ENCODE results near the gene HGD. TPM values are rescaled to one million over a fixed set of nuclear protein-coding genes. Genes with fewer than 3 reads are reported as not detected.
A peak's percentile ranks its signal among the peaks of the same experiment; 100 is the strongest.

Gene HGD
- polyA plus RNA-seq, 1 of the 3 experiments (the other 2 are of a cell fraction): not detected

- Histone ChIP-seq H3K27ac (ENCODE audit: low read depth in 2 of 2, low read length in 1 of 2) (peak overlapping the region in 1 of 2 experiments; percentile 1; a peak in 1 of 4 replicates), H4K20me1 (ENCODE audit: insufficient read depth) (no peaks in the 10 kb centered on the region), H3K4me3 (ENCODE audit: low read depth in 2 of 2, low read length in 1 of 2) (no peak overlapping the region), H3K27me3 (ENCODE audit: insufficient read depth) (no peaks in the 10 kb centered on the region), H2AFZ (ENCODE audit: low read depth) (peak overlapping the region; percentile 73; the same call in 1 of the 2 replicates), H3K9ac (no peak overlapping the region), H3K4me1 (ENCODE audit: control insufficient read depth in 1 of 2, insufficient read depth in 2 of 2, low read depth in 1 of 2, low read length in 1 of 2) (no peaks in the 10 kb centered on the region; a peak in 1 of 4 replicates), H3K9me2 (no peaks in the 10 kb centered on the region), H3K9me3 (no peaks in the 10 kb centered on the region), H3K4me2 (no peak overlapping the region), H3K79me2 (ENCODE audit: insufficient read depth) (no peaks in the 10 kb centered on the region), H3K36me3 (replicated peaks in 1 of 2; ENCODE audit: control insufficient read depth in 1 of 2, insufficient read depth in 2 of 2, low read length in 1 of 2) (no peaks in the 10 kb centered on the region), H3F3A (replicated peaks; ENCODE audit: insufficient read depth) (no peaks in the 10 kb centered on the region)
- 79% methylated on average over 13 of the region's 13 CpGs for WGBS (ENCODE audit: low lambda C conversion rate)
- CTCF ChIA-PET: no interaction called here
- no peak for DNase-seq
- POLR2A ChIA-PET: no interaction called here
- TF ChIP-seq CHD2 (IDR thresholded peaks at IDR 0.05; ENCODE audit: low read length, partially characterized antibody) (no peak), SIN3A (IDR thresholded peaks at IDR 0.05; ENCODE audit: borderline replicate concordance, low read depth, low read length) (no peak), USF1 (IDR thresholded peaks at IDR 0.05; ENCODE audit: borderline replicate concordance, low read depth) (no peak), EZH2phosphoT487 (IDR thresholded peaks at IDR 0.05; ENCODE audit: borderline replicate concordance, low read depth) (no peak), TAF1 (IDR thresholded peaks at IDR 0.05; ENCODE audit: borderline replicate concordance, low read depth, low read length) (no peak)
These were observed 66.0 kb downstream of the HGD start for GRCh38 chr3:120615847-120616609.

GRCh38 chr3:120614765-120615164 lies 67.3 kb downstream of the HGD start:
- Histone ChIP-seq H3K36me3 (replicated peaks in 1 of 2; ENCODE audit: control insufficient read depth in 1 of 2, insufficient read depth in 2 of 2, low read length in 1 of 2) (no peaks in the 10 kb centered on the region), H3F3A (replicated peaks; ENCODE audit: insufficient read depth) (no peaks in the 10 kb centered on the region), H2AFZ (ENCODE audit: low read depth) (no peak overlapping the region), H3K79me2 (ENCODE audit: insufficient read depth) (no peaks in the 10 kb centered on the region), H3K4me1 (ENCODE audit: control insufficient read depth in 1 of 2, insufficient read depth in 2 of 2, low read depth in 1 of 2, low read length in 1 of 2) (no peaks in the 10 kb centered on the region; a peak in 1 of 4 replicates), H3K27ac (ENCODE audit: low read depth in 2 of 2, low read length in 1 of 2) (no peak overlapping the region), H3K4me3 (ENCODE audit: low read depth in 2 of 2, low read length in 1 of 2) (no peak overlapping the region), H3K27me3 (ENCODE audit: insufficient read depth) (no peaks in the 10 kb centered on the region), H3K9me2 (no peaks in the 10 kb centered on the region), H4K20me1 (ENCODE audit: insufficient read depth) (no peaks in the 10 kb centered on the region), H3K9ac (no peak overlapping the region), H3K4me2 (no peak overlapping the region), H3K9me3 (no peaks in the 10 kb centered on the region)
- WGBS (ENCODE audit: low lambda C conversion rate): 77% methylated on average over 8 of the region's 8 CpGs
- DNase-seq: no peak
- TF ChIP-seq CHD2 (IDR thresholded peaks at IDR 0.05; ENCODE audit: low read length, partially characterized antibody) (no peak), SMC3 (IDR thresholded peaks at IDR 0.05; ENCODE audit: low read depth, low read length) (no peak), RCOR1 (IDR thresholded peaks at IDR 0.05; ENCODE audit: low read length) (no peak), EZH2phosphoT487 (IDR thresholded peaks at IDR 0.05; ENCODE audit: borderline replicate concordance, low read depth) (no peak), FOSL2 (IDR thresholded peaks at IDR 0.05; ENCODE audit: borderline replicate concordance, low read depth) (no peak), NRF1 (IDR thresholded peaks at IDR 0.05; ENCODE audit: low read depth, low read length) (no peak), USF1 (IDR thresholded peaks at IDR 0.05; ENCODE audit: borderline replicate concordance, low read depth) (no peak), ELF1 (IDR thresholded peaks at IDR 0.05) (no peak), MEF2A (IDR thresholded peaks at IDR 0.05; ENCODE audit: borderline replicate concordance, low read depth) (no peak), RAD21 (IDR thresholded peaks at IDR 0.05; ENCODE audit: low read length) (no peak), PBX3 (IDR thresholded peaks at IDR 0.05) (no peak), CTCF (IDR thresholded peaks at IDR 0.05) (no peak), POLR2AphosphoS5 (IDR thresholded peaks at IDR 0.05; ENCODE audit: low read depth, low read length) (no peak), RFX5 (IDR thresholded peaks at IDR 0.05; ENCODE audit: low read length) (no peak), TCF12 (IDR thresholded peaks at IDR 0.05) (no peak), MXI1 (IDR thresholded peaks at IDR 0.05; ENCODE audit: low read depth, low read length) (no peak), SIN3A (IDR thresholded peaks at IDR 0.05; ENCODE audit: borderline replicate concordance, low read depth, low read length) (no peak), FOXJ3 (CRISPR knock-in tag; IDR thresholded peaks at IDR 0.05) (no peak)
- POLR2A ChIA-PET: no interaction called here
- CTCF ChIA-PET: interaction anchor here (0.8 to 1.8 kb wide), 5 partner anchors 10 to 56 kb away, joined by 3 to 5 read pairs (median 3); no protein-coding TSS in a partner anchor

Data from SK-N-SH (cell line).